ENCODE results near the gene PDE9A.
A peak's percentile ranks its signal among the peaks of the same experiment; 100 is the strongest.
"Not testable (repeated sequence)": the region's sequence is repeated elsewhere in the genome, so short reads cannot be mapped to it uniquely, and the experiment has no call there.

The PDE9A gene

DNA sequence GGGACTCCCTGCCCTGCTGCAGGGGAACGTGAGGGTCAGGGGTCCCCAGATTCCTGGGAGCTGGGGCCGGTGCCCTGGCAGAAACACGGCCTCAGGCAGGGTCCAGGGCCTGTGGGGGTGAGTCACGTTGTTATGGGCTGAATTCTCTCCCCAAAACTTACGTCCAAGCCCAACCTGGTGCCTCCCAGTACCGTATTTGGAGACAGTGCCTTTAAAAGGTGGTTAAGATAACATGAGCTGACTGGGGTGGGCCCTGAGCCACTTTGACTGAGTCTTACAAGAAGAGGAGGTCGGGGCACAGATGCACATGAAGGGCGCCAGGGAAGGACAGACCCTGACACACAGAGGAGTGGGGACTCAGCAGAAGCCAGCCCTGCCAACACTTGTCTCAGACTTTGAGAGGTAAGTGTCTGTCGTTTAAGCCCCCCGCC, 126.0 kb downstream of the PDE9A start:
- DNase-seq, result no peak

DNA sequence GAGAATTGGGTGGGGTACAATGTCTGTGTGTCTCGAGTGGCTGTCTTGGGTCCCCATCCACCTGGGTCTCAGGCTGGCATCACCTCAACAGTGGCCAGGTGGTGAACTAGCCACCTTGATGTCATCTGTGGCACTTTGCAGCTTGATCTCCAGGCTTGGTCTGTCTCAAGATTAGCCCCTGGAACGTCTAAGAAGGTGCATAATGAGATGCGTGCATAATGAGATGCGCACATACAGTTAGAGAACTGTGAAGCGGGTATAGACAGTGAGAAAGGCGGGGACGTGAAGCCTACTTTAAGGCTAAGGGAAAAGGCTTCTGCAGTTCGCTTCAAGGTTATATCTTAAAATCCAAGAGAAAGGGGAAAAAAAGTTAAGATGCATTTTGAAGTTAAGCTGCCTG, 127.2 kb downstream of the PDE9A start:
- DNase-seq, result no peak

DNA sequence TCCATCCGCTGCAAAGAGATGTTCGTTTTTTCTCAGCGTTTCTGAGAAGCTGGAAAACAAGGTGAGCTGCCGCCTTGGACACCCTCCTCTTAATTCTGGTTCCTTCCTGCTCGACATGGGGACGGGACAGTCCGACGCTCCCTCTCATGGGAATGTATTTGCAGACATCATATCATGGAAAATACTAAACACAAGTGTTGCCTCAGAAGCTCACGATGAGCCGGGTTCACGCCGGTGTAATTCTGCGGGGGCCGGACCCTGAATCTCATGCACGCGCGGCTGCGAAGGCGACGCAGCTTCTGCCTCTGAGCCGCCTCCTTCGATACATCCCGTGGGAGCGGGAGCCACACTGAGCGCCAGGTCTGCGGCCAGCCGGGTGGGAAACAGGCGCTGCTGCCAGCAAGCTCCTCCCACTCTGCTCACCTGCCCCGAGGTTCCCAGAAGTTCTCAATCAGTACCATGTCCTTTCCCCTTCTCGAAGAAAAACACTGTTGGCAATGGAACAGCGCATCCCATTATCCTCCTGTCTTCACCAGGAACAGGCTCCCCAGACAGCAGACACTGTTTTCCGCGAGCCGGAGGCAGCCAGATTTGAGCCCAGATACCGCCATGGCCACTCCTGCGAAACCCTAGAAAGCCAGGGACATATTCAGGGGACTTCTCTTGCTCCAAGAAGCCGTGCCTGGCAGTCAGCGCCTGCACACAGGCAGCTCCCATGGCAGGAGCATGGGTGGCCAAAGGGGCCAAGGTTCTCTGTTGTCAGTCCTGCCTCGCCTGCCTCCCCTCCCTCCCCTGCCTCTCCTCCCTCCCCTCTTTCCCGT, 127.9 kb downstream of the PDE9A start:
- DNase-seq, result peak in 4 of 14 donors; percentile 5 to 43 (median 19)

DNA sequence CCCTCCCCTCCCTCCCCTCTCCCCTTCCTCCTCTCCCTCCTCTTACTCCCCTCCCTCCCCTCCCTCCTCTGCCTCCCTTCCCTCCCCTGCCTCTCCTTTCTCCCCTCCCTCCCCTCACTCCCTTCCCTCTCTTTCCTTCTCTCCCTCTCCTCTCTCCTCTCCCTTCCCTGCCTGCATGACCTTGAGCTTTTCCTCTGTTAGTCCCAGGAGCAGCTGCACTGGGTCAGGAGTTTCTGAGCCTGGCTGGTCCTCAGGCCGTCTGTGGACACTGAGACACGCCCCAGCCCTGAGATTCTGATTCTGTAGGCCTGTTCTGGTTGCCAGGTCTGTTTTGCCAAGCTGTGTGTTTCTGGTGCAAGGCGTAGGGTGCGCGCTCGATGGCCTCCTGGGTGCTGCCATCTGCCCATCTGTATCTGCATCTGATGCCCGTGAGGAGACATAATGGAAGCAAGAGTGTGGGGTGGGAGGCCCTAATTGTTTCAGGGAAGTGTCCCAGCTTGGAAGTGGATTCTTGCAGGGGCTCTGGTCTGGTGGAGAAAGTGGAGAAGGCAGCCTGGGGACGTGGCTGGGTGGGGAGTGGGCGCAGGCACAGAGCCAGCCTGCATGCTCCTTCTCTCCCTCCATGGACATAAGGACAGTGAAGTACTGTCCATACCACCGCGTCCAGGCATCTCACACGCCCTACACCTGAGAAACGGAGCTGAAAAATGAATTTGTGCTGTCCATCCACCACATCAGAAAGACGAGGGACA, 128.7 kb downstream of the PDE9A start:
- DNase-seq, result no peak

DNA sequence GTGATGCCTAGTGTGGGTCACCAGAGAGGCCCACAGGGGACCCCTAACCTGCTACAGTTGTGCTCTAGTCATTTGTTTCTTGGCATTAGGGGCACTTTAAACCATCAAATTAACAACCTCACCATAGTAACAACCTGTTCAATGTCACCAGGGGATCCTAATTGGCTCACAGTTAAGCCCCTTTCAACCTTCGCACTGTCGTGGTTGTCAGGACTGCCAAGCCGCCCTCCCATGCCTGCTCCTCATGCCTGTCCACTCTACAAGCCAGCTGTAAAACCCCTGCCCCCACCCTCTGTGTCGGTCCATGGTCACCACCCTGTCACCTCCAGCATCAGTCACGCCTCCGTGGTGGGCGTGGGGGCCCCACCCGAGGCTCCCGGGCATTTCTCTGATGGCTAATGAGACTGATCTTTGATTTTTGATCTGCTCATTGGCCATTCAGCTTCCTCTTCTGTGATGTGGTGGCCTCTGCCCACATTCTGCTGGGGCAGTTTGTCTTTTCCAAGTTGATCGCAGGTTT, 129.4 kb downstream of the PDE9A start:
- peak in 1 of 14 donors; percentile 10 for DNase-seq

DNA sequence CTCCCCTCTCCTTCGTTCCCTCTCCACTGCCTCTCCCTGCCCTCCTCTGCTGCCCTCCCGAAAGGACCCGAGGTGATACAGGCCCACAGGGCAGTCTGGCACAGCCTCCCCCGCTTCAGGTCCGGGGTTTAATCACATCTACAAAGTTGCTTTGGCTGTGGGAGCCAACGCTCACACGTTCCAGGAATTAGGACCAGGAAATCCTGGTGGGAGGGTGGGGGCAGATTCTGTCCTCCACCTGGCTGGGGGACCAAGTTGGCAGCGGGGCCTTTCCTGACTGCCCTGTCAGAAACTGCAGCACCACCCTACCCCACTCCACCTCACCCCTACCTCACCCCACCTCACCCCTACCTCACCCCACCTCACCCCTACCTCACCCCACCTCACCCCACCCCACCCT, 130.9 kb downstream of the PDE9A start:
- no peak for DNase-seq

DNA sequence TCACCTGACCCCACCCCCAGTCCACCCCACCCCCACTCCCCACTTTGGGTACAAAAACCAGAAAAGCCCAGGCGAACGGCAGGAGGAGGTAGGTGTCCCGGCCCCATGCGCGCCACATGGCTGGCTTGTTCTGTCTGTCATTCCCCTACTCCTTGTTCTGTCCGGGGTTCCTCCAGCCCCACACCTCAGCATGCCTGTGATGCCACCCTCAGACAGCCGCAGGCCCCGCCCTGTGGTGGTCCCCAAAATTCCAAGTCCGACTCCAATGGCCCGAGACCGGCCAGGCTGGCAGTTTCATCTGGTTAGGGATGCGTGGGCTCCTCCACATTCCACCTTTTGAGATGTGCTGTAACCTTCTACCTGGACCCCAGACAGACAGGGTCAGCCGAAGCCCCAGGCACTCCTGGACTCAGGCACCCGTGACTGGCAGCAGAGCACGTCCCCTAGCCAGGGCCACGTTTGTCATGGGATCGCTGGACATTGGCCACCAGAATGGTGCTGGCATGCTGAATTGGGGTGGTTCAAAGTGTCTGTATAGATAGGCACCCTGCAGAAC, 131.6 kb downstream of the PDE9A start:
- DNase-seq, result no peak

DNA sequence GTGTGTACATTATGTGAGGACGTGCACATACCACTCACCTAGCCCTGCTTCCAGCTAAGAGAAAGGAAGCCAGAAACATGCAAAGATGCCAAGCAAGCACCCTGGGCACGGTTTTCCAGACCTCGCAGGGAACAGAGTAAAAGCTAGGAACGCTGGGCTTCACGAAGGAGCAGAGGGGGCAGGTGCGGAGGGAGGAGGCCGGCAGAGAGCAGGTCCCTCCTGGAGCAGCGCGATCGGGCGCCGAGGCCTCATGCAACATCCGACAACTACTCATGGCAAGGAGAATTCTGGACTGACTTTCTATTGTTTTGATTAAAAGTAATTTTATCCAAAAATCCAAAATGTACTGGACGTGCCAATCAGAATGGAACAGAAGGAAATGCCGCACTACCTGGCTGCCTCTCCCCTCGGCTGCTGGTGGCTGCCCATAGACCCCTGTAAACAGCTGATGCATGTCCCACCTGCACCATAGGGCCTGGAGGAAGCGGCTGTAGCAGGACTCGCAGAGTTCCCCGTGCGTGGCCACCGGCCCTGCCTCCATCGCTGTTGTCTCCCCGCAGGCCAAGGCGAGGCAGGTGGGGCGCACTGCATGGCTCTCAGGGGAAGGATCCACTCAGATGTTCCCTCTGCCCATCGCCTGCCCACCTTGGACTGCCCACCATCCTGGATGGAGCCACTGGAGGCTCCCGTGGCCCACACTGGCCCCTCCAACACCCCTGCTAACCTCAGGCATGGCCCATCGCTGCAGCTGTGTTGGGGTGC, 132.4 kb downstream of the PDE9A start:
- no peak for DNase-seq

DNA sequence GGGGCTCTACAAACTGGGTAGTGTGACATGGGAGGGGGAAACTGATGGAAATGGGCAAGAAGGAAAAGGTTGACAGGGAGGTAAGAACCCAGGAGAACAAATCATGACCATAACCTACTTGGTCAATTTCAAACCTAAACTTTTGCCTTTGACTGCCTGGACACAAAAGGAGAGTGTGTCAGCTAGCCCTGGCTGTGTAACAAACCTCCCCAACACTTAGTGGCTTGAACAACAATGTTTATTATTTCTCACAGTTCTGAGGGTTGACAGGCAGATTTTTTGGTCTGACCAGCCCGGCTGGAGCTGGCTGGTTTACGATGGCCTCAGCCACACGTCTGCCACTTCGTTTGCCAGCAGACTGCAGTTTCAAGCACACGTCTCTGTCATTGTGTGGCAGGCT, 133.5 kb downstream of the PDE9A start:
- no peak for DNase-seq

DNA sequence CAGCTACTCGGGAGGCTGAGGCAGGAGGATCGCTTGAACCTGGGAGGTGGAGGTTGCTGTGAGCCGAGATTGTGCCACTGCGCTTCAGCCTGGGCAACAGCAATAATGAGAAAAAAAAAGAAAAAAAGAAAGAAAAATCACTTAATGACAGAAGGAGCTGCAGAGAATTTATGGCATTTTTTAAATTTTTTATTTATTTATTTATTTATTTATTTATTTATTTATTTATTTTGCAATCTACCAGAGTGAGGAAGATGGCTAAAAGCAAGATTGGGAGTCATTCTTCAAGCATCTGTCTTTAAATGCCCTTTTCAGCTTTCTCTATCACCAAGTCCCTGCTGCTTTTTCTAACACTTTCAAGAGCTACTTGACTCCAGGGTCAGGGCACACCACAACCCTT, 134.2 kb downstream of the PDE9A start:
- no peak for DNase-seq

DNA sequence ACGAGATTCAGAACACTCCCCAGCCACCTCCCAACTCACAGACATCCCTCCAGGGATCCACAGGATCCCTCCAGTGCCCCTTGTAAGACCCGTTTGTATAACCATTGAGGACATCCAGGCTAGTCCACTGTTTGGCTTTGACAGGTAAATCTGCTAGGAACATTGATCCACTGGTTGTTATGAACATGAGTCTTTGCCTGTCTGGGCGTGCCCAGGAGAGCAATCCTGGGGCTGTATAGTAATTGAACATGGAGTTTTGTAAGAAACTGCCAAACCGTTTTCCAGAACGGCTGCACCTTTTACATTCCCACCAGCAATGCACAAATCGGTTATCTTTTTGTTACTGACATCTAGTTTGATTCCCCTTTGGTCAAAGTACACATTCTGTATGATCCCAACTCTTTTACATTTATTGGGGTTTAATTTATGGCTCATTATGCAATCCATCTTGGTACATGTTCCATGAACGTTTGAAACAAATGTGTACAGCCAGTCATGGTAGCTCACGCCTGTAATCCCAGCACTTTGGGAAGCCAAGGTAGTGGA, 137.2 kb downstream of the PDE9A start:
- DNase-seq, result no peak

DNA sequence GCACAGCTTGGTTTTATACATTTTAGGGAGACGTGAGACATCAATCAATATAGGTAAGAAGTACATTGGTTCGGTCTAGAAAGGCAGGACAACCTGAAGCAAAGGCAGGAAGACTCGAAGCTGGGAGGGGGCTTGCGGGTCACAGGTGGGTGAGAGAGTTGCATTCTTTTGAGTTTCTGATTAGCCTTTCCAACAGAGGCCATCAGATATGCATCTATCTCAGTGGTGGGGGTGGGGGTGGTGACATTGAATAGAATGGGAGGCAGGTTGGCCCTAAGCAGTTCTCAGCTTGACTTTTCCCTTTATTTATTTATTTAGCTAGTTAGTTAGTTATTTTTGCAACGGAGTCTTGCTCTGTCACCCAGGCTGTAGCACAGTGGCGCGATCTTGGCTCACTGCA, 140.4 kb downstream of the PDE9A start:
- DNase-seq, result no peak

DNA sequence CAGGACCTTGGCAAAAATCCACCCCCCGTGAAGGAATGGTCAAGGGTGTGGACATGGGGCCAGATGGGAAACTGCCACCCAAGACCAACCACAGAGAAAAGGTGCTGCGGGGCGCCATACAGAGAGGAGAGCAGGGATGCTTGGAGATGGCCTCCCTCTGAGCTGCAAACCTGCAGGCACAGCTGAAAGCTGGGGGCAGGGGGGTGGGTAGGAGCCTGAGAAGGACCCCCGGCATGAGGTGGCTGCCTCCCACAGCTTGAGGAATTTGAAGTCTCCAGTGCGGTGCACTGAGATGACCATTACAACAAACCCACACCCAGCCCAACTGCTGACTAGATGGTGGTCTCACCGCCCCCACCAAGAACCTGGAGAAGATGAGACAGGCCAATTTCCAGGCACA, 141.1 kb downstream of the PDE9A start:
- no peak for DNase-seq

DNA sequence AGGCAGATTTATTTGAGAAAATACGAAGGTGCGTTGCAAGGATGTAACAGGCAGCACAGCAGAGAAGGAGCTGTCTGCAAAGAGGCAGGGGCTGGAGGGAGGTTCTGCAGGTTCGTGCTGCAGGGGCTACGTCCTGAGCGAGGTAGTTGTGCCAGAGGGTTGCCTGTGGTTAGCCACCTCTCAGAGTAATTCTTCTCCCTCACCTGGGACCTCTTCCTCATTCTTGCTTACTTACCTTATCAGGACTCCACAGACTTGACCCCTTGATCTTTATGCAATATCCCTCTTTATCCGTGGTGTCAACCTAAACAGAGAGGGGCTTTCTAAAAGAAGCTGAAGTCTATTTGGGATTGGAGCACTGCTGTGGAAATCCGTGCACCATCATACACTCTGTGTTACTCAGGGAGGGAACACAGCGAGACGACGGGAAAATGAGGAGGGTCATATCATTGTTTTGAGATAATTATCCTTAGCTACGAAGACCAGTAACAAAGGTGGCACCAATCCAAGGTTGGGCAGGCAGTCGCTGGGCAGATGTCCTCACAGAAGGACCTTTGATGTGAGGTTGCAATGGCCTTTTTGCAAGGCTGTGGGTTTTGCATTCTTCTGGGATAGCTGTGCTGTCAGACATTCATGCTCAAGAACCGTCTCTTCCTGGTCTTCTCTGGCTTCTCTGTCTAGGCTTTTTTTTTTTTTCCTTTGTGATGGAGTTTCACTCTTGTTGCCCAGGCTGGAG, 143.1 kb downstream of the PDE9A start:
- DNase-seq, result no peak

DNA sequence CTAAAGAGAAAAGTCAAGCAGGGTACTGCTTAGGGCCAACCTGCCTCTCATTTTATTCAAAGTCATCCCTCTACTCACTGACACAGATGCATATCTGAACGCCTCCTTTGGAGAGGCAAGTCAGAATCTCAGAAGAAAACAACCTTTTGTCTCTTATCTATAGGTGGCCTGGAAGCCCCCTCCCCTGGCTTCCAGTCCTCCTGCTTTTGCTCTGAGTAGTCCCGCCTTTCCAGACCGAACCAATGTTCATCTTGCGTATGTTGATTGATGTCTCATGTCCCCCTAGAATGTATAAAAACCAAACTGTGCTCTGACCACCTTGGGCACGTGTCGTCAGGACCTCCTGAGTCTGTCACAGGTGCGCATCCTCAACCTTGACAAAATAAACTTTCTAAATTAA, 144.1 kb downstream of the PDE9A start:
- DNase-seq, result no peak

DNA sequence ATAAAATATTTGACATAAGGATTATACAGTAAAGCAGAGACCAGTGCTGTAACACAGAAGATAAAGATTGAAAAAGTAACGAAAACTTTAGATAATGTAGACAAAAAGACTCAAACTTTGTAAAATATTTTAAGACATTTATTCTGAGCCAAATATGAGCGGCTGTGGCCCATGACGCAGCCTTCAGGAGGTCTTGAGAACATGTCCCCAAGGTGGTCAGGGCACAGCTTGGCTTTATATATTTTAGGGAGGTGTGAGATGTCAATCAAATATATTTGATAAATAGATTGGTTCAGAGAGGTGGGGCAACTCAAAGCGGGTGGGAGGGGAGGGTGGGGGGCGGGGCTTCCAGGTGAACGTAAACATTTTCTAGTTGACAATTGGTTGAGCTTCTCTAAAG, 144.7 kb downstream of the PDE9A start:
- no peak for DNase-seq

DNA sequence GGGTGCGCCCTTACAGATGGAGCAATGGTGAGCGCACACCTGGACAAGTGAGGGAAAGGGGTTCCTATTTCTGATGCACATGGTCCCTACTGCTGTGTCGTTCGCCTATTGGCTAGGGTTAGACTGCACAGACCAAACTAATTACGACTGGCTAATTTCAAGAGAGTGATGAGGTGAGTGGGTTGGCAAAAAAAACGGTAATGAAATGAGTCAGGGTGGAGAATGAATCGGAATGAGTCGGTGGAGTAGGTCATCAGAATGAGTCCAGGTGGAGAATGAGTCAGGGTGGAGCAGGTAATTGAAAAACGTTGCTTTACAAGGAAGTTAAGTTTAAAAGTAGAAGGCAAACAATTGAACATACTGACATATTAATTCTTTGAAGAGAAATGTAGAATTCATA, 146.1 kb downstream of the PDE9A start:
- no peak for DNase-seq

DNA sequence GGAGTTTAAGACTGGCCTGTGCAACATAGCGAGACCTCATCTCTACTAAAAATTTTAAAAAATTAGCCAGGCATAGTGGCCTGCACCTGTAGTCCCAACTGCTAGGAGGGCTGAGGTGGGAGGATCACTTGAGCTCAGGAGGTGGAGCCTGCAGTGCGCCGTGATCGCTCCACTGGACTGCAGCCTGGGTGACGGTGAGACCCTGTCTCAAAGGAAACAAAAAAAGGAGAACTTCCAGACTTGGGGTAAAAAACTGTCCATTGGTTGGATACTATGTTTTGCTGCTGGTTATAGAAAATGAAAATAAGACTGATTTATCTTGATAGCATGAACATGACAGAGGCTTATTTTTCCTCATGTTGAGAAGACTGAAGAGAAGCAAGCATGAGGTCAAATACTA, 146.5 kb downstream of the PDE9A start:
- DNase-seq, result no peak

DNA sequence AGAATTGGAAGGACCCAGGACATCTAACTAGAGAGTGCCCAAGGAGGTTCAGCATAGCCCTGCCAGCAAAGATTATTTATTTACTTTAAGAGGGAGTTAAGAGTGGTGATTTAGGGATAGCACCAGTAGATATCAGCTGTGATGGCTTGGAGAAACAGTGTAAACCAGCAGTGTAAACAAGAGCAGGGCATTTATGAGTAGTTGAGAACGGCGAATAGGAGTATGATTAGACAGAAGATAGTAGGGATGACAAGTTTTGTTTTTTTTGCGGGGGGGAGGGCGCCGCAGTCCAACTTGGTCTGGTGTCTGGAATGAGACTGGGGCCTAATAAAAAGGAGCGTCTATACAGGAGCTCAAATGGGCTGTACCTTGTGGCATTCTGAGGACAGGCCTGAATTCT, 148.2 kb downstream of the PDE9A start:
- DNase-seq, result not testable (repeated sequence)

DNA sequence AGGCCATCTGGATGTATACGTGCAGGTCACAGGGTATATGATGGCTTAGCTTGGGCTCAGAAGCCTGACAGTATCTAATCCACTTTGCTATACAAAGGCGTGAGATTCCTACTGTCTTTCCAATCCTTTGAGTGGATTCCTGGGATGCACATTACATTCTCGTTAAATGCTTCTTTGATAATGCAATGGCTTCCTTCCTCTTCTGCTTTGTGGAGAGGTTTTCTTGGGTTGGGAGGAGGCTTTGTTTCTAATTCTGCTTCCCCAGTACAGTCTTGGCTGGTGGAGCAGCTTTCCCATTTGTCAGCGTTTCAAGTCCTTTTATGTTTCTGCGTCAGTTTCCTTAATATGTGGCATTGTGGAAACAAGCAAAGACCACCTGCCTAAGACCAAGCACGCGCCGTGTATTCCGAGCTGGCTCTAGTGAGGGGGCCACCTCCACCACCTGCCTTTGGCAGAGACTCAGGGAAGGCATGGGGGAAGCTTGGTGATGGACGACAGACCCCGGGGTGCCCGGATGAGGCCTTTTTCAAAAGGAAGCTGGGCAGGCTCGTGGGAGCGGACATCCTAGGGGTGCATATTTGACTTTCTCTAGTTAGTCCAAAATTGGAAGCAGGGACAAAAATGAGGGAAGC, 153.2 kb downstream of the PDE9A start:
- DNase-seq, result no peak

DNA sequence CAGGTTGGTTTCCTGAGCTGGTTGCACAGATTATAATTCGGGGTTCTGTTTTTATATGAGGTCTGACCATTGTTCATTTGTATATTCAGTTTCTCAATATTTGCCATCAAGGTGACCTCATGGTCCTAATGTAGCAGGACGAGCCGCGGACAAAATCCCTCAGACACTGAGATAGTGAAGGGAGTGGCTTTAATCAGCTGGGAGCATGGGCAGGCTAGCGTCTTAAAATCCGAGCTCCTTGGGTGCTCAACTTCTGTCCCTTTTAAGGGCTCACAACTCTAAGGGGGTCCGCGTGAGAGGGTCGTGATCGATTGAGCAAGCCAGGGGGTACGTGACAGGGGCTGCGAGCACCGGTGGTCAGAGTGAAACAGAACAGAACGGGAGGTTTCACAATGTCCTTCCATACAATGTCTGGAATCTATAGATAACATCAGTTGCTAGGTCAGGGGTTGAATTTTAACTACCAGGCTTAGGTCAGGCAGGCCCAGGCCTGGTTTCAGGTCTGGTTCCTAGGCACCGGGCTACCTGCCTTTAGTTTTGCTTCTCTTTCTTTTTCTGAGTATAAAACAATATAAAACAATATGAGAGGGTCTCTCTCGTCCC, 154.0 kb downstream of the PDE9A start:
- DNase-seq, result not testable (repeated sequence)

All from C1 segment of cervical spinal cord (tissue), 14 donors.